DMS153 (cell line): ENCODE data around the gene GNPDA1.

Source experiments
- DNase-seq: peaks from one replicate; lab custom pipeline; 2025; lab: John Stamatoyannopoulos, UW

Gene GNPDA1

DNA sequence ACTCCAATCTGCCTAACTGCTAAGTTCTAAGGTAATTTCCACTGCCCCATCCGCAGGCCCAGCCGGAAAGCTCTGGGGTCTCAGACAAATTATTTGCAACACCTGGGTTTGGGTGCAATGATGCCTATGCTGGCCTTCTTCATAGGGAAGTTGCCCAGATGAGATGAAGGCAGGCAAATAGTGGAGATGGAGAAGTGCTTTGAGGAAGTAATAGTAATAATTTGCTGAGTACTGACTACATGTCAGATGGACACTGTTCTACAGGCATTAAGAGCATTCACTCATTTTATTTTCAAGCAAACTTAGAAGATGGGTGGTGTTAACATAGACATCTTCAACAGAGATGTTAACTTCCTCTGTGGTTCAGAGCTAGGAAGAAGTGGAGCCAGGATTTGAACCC lies 58.6 kb downstream of the GNPDA1 start:
- no peak for DNase-seq

DNA sequence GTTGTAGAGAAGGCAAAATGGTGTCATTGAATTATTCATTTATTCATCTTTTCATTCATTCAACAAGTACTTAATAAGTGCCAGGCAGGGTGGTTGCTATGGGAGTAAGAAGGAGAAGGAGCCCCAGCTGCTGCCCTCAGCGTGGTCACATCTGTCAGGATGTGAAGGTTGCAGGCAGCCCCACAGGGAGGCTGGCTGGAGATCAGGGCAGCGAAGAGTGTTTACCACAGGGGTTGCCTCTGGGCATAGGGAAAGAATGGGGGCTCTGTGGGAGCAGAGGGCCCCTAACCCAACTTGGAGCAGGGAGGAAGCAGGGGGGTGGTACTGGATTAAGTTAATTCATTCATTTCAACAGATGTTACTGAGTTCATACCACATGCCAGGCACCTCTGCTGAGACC lies 60.8 kb downstream of the GNPDA1 start:
- no peak for DNase-seq

DNA sequence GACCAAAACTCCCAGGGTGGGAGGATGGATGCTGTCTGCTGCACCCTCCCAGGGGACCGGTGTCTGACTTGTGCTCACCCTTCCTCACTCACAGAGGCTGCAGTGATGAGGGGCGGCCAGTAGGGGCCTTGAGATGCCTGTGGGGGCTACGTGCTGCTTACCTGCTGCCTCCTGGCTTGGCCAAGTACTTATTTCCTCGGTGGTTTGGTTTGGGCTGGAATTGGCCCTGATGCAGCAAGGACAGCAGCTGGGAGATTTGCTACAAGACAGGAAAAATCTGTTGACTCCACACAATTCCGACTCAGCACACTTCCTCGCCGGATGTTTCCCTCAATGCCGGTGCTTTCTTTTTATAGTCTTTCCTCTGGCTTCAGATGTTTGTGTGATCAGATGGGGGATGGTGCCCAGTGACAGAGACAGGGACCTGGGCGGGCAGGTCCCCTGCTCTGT lies 61.5 kb downstream of the GNPDA1 start:
- DNase-seq: no peak
